ENCODE data around the gene CDC20.

GRCh38 chr1:43338001-43338400, 20.8 kb upstream of the CDC20 start:
- TF ChIP-seq POLR2A (IDR thresholded peaks at IDR 0.05; ENCODE audit: low read depth, low read length) = no peak
- TF ChIP-seq CTCF (conservative IDR thresholded peaks at IDR 0.05; ENCODE audit: low read depth, low read length) = no peak
- TF ChIP-seq MAZ (IDR thresholded peaks at IDR 0.05; ENCODE audit: borderline replicate concordance, low read depth, low read length) = no peak
- TF ChIP-seq FOS (IDR thresholded peaks at IDR 0.05; ENCODE audit: low read depth, low read length) = no peak
- TF ChIP-seq USF2 (IDR thresholded peaks at IDR 0.05; ENCODE audit: low read depth, low read length) = no peak
- no peak for TF ChIP-seq SMC3 (IDR thresholded peaks at IDR 0.05; ENCODE audit: low read depth, low read length)
- TF ChIP-seq CHD1 (IDR thresholded peaks at IDR 0.05; ENCODE audit: low read depth, low read length) = no peak
- TF ChIP-seq MAFK (IDR thresholded peaks at IDR 0.05; ENCODE audit: low read depth, low read length) = no peak
- TF ChIP-seq CEBPB (IDR thresholded peaks at IDR 0.05; ENCODE audit: low read depth, low read length) = no peak
- no peak for TF ChIP-seq RAD21 (IDR thresholded peaks at IDR 0.05; ENCODE audit: low read length)
- no peak for TF ChIP-seq BHLHE40 (IDR thresholded peaks at IDR 0.05; ENCODE audit: low read depth, low read length)
- TF ChIP-seq NFE2L2 (IDR thresholded peaks at IDR 0.05; ENCODE audit: low read depth, low read length) = no peak
- no peak for TF ChIP-seq MXI1 (IDR thresholded peaks at IDR 0.05; ENCODE audit: borderline replicate concordance, low read depth, low read length)
- no peak for TF ChIP-seq ELK1 (IDR thresholded peaks at IDR 0.05; ENCODE audit: borderline replicate concordance, low read depth, low read length)

All from IMR-90 (cell line).